Thyroid gland (tissue), 4 donors: Measurements from ENCODE around the gene MAP1LC3B2.

Experiments
- POLR2A ChIP-seq, 2 donors: fragments of 450-650 bp; IDR thresholded peaks; one replicate each; pipeline ENCODE4 v1.6.1; 2017; ENCODE audit warnings: antibody characterized with exemption in 2 of 2, mild to moderate bottlenecking in 2 of 2, moderate library complexity in 1 of 2
- TF ChIP-seq, protein P1 (sequence below), 6 experiments: fragments of 200-600 bp in 3 of 6; fragments of 450-650 bp in 3 of 6; sonication (generic) in 3 of 6; IDR thresholded peaks; one replicate each; pipeline ENCODE4 v1.5.1; 2016 to 2019; ENCODE audit warnings: antibody characterized with exemption in 6 of 6, mild to moderate bottlenecking in 2 of 6, inconsistent platforms in 1 of 6, moderate library complexity in 1 of 6

DNA sequence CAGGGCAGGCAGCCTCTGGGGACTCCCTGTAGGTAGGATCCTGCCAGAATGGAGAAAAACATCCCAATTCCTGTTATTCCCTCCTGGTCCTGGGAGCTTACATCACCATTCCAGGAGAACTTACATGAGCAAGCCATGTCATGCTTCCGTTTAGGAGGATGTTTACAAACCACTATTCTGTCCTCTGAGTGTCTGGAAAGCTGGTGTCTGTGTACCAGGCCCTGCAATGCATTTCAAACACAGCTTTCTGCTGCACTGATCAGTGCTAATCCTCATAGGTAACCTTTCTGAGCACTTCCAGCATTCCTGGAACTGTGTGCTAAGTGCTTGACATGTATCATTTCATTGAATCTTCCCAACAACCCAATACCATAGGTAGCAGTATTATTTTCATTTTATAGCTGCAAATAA is 19.8 kb upstream of the MAP1LC3B2 start:
- TF ChIP-seq, protein P1, sequence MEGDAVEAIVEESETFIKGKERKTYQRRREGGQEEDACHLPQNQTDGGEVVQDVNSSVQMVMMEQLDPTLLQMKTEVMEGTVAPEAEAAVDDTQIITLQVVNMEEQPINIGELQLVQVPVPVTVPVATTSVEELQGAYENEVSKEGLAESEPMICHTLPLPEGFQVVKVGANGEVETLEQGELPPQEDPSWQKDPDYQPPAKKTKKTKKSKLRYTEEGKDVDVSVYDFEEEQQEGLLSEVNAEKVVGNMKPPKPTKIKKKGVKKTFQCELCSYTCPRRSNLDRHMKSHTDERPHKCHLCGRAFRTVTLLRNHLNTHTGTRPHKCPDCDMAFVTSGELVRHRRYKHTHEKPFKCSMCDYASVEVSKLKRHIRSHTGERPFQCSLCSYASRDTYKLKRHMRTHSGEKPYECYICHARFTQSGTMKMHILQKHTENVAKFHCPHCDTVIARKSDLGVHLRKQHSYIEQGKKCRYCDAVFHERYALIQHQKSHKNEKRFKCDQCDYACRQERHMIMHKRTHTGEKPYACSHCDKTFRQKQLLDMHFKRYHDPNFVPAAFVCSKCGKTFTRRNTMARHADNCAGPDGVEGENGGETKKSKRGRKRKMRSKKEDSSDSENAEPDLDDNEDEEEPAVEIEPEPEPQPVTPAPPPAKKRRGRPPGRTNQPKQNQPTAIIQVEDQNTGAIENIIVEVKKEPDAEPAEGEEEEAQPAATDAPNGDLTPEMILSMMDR (IDR thresholded peaks at IDR 0.05), result no peak
- TF ChIP-seq POLR2A (IDR thresholded peaks at IDR 0.05), result no peak
